Measurements from ENCODE around the gene TP73. TPM values are rescaled to one million over a fixed set of nuclear protein-coding genes. Genes with fewer than 3 reads are reported as not detected.

Gene TP73
- total RNA-seq, 1 donor from 2014 or later: 3.7 TPM

- no peak for DNase-seq (ENCODE audit: low spot score)
These were observed 75.8 kb downstream of the TP73 start for GRCh38 chr1:3727825-3728776.

GRCh38 chr1:3729594-3730542 lies 77.6 kb downstream of the TP73 start:
- no peak for DNase-seq (ENCODE audit: low spot score)

DNA sequence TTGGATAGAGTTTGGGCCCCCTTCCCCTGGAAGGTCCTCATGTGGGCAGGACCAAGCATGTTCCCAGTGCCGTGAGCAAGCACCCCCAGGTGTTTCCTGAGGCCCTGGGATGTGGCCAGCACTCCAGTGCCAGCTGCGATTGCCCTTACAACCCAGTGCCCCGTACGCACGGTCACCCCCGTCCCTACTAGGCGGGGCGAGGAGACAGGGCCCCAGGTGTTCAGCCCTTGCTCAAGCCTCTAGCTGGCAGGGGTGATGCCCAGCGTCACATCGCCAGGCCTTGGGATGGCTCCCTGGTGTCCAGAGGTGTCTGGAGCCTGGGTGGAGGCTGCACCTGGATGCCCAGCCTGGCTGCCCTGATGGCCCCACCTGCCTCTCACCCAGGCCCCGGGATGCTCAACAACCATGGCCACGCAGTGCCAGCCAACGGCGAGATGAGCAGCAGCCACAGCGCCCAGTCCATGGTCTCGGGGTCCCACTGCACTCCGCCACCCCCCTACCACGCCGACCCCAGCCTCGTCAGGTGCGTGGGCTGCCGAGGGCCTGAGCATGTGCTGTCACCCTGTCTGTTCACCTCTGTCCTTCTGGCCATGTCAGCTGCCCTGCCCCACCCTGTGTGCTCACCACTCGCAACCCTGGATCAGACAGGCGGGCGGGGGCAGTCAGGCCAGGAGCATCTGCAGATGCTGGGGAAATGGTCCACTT lies 78.4 kb downstream of the TP73 start:
- DNase-seq (ENCODE audit: low spot score): no peak

- no peak for DNase-seq (ENCODE audit: low spot score)
These were observed 79.5 kb downstream of the TP73 start for GRCh38 chr1:3731583-3732433.

GRCh38 chr1:3732434-3733093 lies 80.2 kb downstream of the TP73 start:
- DNase-seq (ENCODE audit: low spot score): no peak

- no peak for DNase-seq (ENCODE audit: low spot score)
These were observed 81.0 kb downstream of the TP73 start for GRCh38 chr1:3733094-3733882.

DNA sequence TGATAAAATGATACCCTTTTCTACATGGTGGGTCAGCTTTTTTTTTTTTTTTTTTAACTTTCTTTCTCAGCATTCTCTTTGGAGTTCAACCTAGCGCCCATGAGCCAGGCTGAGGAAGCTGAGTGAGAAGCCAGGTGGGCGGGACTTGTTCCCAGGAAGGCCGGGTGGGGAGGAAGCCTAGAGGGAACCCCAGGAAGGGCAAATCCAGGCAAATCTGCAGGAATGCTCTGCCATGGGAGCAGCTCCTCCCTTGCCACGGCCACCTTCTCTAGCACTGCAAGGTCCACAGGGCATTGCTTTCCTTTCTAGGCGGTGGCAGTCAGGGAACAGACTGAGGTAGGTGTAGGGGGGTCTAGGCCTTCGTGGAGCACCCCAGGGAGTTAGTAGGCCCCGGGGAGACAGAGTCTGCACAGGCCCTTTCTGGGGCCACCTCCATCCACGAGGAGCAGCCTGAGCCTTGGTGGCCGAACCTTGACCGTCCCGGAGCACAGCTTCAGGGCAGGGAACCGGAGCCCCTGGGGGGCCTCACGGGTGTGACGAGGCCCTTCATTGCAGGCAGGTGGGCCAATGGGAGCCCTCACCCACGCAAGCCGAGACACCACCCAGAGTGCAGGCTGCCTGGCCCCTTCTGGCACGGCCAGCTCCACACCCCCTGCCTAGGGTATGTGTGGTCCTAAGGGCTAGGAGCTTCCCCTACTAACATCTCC lies 81.7 kb downstream of the TP73 start:
- no peak for DNase-seq (ENCODE audit: low spot score)

GRCh38 chr1:3734602-3735001 lies 82.3 kb downstream of the TP73 start:
- no peak for DNase-seq (ENCODE audit: low spot score)

DNA sequence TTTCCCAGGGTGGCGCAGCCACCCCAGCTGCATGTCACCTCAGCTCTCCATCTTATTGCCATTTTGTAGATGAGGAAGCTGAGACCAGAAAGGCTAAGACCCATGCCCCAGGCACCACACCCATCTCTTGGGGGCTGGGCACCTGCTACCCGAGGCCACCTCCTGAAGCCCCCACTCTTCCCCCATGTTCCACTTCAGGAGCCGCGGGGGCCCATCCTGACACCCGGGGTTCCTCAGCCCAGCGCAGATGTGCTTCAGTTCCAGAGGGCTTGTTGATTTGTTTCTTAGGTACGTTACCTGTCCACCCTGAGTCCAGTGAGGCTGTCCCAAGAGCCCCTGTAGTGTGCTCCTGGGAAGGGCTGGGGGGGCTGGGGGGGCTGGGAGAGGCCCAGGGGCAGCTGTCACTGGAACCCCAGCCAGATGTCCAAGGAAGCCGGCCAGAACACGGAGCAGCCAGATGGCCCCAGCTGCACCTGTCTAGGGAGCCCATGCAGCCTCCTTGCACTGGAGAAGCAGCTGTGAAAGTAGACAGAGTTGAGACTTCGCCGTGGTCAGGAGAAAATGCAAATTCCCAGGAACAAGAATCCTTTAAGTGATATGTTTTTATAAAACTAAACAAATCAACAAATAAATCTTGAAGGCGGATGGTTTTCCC lies 82.8 kb downstream of the TP73 start:
- no peak for DNase-seq (ENCODE audit: low spot score)

DNA sequence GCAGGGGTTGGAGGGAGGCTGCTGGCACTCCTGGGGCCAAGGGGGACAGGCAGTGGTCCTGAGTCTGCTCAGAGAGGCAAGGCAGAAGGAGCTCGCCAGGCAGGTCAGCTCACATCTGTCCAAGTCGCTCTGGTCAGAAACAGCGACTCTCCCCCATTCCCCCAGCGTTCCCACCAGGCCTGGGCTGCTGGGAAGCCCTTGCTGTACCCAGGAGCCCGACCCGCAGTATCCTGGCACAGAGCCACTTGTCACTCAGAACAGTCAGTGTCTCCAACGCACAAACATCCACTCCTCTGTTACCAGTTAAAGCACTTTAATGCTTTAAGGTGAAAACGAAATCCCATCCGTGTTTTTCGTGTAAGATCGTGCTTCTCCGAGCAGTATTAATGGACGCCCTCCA lies 83.4 kb downstream of the TP73 start:
- no peak for DNase-seq (ENCODE audit: low spot score)

- no peak for DNase-seq (ENCODE audit: low spot score)
These were observed 83.8 kb downstream of the TP73 start for GRCh38 chr1:3736131-3736561.

GRCh38 chr1:3736708-3737107 lies 84.4 kb downstream of the TP73 start:
- DNase-seq (ENCODE audit: low spot score): no peak

GRCh38 chr1:3738943-3739342 lies 86.6 kb downstream of the TP73 start:
- DNase-seq (ENCODE audit: low spot score): no peak

DNA sequence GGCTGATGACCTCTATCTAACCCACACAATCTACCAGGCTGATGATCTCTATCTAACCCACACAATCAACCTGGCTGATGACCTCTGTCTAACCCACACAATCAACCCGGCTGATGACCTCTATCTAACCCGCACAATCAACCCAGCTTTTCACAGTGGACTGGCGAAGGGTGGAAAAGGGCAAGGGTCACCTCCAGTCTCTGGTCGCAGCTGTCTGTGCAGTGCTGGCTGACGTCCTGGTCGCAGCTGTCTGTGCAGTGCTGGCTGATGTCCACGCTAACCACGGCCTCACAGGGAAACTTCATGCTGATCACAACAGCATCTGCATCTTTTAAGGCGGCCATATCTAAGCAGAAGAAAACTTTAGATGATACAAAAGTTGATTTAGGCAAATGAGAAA lies 87.7 kb downstream of the TP73 start:
- DNase-seq (ENCODE audit: low spot score): no peak

- no peak for DNase-seq (ENCODE audit: low spot score)
These were observed 88.4 kb downstream of the TP73 start for GRCh38 chr1:3740752-3741151.

DNA sequence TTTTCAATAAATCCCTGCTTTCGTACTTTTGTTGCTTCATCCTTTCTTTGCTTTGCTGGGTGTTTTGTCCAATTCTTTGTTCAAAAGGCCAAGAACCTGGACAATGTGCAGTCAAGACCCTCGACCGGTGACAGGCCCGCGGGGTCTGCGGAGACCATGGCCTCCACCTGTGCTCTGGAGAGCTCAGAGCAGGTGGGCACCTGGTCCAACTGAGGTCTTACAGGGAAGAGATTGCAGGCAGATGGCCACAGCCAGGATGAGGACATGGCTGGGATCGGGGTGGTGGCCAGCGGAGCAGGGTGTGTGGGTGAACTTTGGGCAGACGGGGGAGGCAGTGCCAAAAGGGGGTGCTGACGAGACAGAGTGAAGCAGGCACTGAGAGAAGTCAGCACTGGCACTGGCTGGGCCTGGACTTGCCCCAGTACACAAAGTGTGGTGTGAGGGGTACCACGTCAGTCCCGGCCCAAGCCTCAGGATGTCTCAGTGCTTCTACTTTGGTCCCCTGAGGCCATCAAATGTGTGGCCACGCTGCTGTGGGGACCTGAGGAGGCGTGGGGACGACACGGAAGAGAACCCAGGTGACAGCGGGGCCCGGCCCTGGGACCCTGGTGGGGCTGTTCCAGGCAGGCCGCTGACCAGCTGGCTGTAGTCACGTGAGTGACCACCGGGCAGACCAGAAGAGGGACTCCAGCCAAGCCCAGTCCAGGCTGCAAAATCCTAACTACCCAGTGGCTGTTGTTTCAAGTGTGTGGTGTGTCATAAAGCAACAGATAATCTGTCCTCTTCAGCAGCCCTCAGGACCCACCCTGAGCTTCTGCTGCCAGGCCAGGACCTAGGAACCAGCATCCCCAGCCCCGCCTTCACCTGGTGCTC lies 89.5 kb downstream of the TP73 start:
- DNase-seq (ENCODE audit: low spot score): no peak
